IPS-15b (cell line): ENCODE results near the gene CCDC150.
"Not testable (repeated sequence)": the region's sequence is repeated elsewhere in the genome, so short reads cannot be mapped to it uniquely, and the experiment has no call there.

Source experiments
- H3K27me3 ChIP-seq: one replicate; pipeline ENCODE4 v1.6.1; 2013; ENCODE audit warnings: low read length; ENCODE audit not compliant: control insufficient read depth, insufficient read depth
- H3K36me3 ChIP-seq: one replicate; pipeline ENCODE4 v1.6.1; 2013; ENCODE audit warnings: low read length; ENCODE audit not compliant: control insufficient read depth, insufficient read depth
- H3K4me1 ChIP-seq: one replicate; pipeline ENCODE4 v1.6.1; 2013; ENCODE audit warnings: mild to moderate bottlenecking, low read length; ENCODE audit not compliant: control insufficient read depth, insufficient read depth
- H3K4me3 ChIP-seq: one replicate; pipeline ENCODE4 v1.5.1; 2013; ENCODE audit warnings: low read depth, low read length
- H3K9ac ChIP-seq: one replicate; pipeline ENCODE4 v1.6.1; 2013; ENCODE audit warnings: low read depth, mild to moderate bottlenecking, low read length
- H3K9me3 ChIP-seq: one replicate; pipeline ENCODE4 v1.6.1; 2013; ENCODE audit warnings: mild to moderate bottlenecking, low read length; ENCODE audit not compliant: control insufficient read depth, insufficient read depth

The CCDC150 gene

GRCh38 chr2:196718419-196719109 is 79.0 kb downstream of the CCDC150 start:
- Histone ChIP-seq H3K4me1 (no peaks in the 10 kb centered on the region), H3K9me3 (no peaks in the 10 kb centered on the region), H3K27me3 (no peaks in the 10 kb centered on the region), H3K9ac (no peak overlapping the region), H3K36me3 (no peaks in the 10 kb centered on the region), H3K4me3 (no peak overlapping the region)

DNA sequence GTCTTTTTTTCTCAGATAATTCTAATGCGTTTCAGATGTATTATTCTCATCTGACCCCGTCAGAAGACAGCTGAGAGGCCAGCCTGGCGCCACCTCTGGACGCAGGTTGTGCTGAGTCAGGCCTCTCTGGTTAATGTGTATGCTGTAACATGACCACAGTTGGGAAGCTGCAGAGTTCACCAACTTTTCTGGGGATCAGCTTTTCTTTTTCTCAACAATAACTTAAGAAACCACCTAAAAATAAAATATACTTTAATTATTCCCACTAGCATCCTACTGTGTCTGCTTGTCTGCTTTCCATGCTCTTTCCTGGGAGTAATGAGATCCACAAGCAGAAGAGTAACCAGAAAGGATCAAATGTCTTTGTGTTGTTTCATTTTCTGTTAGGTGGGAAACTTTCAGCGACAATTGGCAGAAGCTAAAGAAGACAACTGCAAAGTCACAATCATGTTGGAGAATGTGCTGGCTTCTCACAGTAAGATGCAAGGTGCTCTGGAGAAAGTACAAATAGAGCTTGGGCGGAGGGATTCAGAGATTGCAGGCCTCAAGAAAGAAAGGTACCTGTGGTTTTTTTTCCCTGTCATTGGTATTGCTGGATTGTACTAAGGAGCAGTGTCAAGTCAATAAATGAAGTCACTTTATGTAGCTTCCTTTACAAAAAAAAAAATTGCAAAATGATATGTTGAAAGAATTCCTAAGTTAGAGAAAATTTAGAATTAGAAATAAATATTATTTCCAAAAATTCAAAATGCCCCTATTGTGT is 79.8 kb downstream of the CCDC150 start:
- Histone ChIP-seq H3K9me3 (no peaks in the 10 kb centered on the region), H3K4me3 (no peak overlapping the region), H3K4me1 (no peaks in the 10 kb centered on the region), H3K9ac (no peak overlapping the region), H3K27me3 (no peaks in the 10 kb centered on the region), H3K36me3 (no peaks in the 10 kb centered on the region)

DNA sequence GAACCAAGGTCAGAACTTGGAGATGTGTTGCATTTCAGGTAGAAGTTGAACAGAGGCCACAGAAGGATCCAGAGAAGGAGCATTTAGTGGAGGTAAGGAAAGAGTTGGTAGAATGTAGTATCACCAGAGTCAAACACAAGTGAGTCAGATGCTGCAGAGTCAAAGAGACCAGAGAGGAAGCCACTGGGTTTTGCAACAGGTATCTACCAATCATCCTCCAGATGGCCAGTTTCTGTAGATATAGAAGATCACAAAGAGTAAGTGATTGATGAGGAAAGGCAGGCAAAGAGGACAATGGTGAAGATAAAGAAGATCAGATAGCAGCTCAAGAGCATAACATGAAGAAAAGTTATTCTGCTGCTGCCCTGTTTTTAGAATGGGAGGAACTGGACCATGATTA is 84.1 kb downstream of the CCDC150 start:
- no peaks in the 10 kb centered on the region for H3K4me1 ChIP-seq
- H3K36me3 ChIP-seq, result peaks cover 10% of the 10 kb centered on the region
- no peaks in the 10 kb centered on the region for H3K9me3 ChIP-seq
- no peak overlapping the region for H3K9ac ChIP-seq
- no peaks in the 10 kb centered on the region for H3K27me3 ChIP-seq
- no peak overlapping the region for H3K4me3 ChIP-seq

GRCh38 chr2:196725218-196725617 is 85.7 kb downstream of the CCDC150 start:
- Histone ChIP-seq H3K27me3 (no peaks in the 10 kb centered on the region), H3K36me3 (peaks cover 10% of the 10 kb centered on the region), H3K9ac (no peak overlapping the region), H3K9me3 (no peaks in the 10 kb centered on the region), H3K4me1 (no peaks in the 10 kb centered on the region), H3K4me3 (no peak overlapping the region)

DNA sequence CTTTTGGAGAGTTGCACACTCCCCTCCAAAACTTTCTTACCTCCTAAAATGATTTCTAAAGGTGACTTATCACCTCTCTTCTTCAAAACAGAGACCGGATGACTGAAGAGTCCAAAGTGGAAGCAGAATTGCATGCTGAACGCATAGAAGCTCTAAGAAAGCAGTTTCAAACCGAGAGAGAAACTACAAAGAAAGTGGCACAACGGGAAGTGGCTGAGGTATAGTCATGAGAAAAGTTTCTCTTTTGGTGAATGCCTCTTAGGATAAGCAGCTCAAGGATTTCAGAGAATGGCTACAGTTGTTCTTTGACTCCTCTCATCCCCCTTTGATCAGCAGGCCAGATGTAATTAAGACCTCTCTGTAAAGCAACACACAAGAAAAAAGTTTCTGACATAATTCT is 86.4 kb downstream of the CCDC150 start:
- peaks cover 11% of the 10 kb centered on the region for H3K36me3 ChIP-seq
- H3K4me3 ChIP-seq, result no peak overlapping the region
- H3K4me1 ChIP-seq, result no peaks in the 10 kb centered on the region
- H3K27me3 ChIP-seq, result no peaks in the 10 kb centered on the region
- H3K9ac ChIP-seq, result no peak overlapping the region
- no peaks in the 10 kb centered on the region for H3K9me3 ChIP-seq

DNA sequence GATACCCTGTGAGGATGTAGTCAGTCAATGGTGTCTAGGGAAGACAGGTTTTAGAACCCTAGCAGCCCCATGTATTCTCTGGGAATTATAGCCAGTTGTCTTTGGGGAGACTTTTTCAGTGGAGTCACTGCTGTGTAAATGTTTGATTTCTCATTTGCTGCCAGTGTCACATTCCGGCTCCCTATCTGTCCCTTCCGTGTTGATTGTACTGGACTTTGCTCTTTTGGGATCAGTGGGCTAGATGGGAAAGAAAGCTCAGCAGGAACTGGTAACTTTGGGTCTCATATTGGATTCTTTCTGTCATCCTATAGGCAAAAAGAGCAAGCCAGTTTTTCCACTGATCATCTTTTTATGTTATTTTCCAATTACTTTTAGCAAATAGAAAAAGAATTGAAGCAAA is 89.9 kb downstream of the CCDC150 start:
- no peaks in the 10 kb centered on the region for H3K4me1 ChIP-seq
- H3K9ac ChIP-seq, result no peak overlapping the region
- no peaks in the 10 kb centered on the region for H3K27me3 ChIP-seq
- H3K9me3 ChIP-seq, result no peaks in the 10 kb centered on the region
- H3K36me3 ChIP-seq, result peaks cover 21% of the 10 kb centered on the region
- no peak overlapping the region for H3K4me3 ChIP-seq

GRCh38 chr2:196736646-196737045 is 97.1 kb downstream of the CCDC150 start:
- H3K4me3 ChIP-seq, H3K9me3 ChIP-seq, H3K4me1 ChIP-seq, H3K9ac ChIP-seq, H3K36me3 ChIP-seq, H3K27me3 ChIP-seq: not testable (repeated sequence)

DNA sequence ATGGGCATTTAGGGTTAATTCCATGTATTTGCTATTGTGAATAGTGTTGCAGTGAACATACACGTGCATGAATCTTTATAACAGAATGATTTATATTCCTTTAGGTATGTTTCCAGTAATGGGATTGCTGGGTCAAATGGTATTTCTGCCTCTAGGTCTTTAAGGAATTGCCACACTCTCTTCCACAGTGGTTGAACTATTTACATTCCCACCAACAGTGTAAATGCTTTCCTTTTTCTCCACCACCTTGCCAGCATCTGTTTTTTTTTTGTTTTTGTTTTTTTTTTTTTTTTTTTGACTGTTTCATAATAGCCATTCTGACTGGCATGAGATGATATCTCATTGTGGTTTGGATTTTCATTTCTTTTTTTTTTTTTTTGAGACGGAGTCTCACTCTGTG is 97.5 kb downstream of the CCDC150 start:
- Histone ChIP-seq H3K36me3 (peaks cover 9% of the 10 kb centered on the region), H3K9ac (no peak overlapping the region), H3K4me1 (no peaks in the 10 kb centered on the region), H3K9me3 (no peaks in the 10 kb centered on the region), H3K27me3 (no peaks in the 10 kb centered on the region), H3K4me3 (no peak overlapping the region)

GRCh38 chr2:196739031-196739430 is 99.5 kb downstream of the CCDC150 start:
- Histone ChIP-seq H3K4me1 (no peaks in the 10 kb centered on the region), H3K4me3 (no peak overlapping the region), H3K9ac (no peak overlapping the region), H3K36me3 (peaks cover 4% of the 10 kb centered on the region), H3K9me3 (no peaks in the 10 kb centered on the region), H3K27me3 (no peaks in the 10 kb centered on the region)

- Histone ChIP-seq H3K4me3 (no peak overlapping the region), H3K9ac (no peak overlapping the region), H3K27me3 (no peaks in the 10 kb centered on the region), H3K4me1 (no peaks in the 10 kb centered on the region), H3K36me3 (no peaks in the 10 kb centered on the region), H3K9me3 (no peaks in the 10 kb centered on the region)
These were observed 102.7 kb downstream of the CCDC150 start for GRCh38 chr2:196742216-196742615.

- H3K27me3 ChIP-seq, result no peaks in the 10 kb centered on the region
- H3K4me3 ChIP-seq, result no peak overlapping the region
- no peaks in the 10 kb centered on the region for H3K9me3 ChIP-seq
- peak overlapping the region; percentile 29 for H3K9ac ChIP-seq
- H3K36me3 ChIP-seq, result no peaks in the 10 kb centered on the region
- H3K4me1 ChIP-seq, result no peaks in the 10 kb centered on the region
These were observed 103.2 kb downstream of the CCDC150 start for GRCh38 chr2:196742685-196743084.

- no peaks in the 10 kb centered on the region for H3K9me3 ChIP-seq
- H3K9ac ChIP-seq, result no peak overlapping the region
- no peaks in the 10 kb centered on the region for H3K36me3 ChIP-seq
- no peaks in the 10 kb centered on the region for H3K27me3 ChIP-seq
- H3K4me3 ChIP-seq, result no peak overlapping the region
- no peaks in the 10 kb centered on the region for H3K4me1 ChIP-seq
These were observed 103.7 kb downstream of the CCDC150 start for GRCh38 chr2:196743165-196743564.
